H1 (cell line): ENCODE measurements around the gene LRCH1. TPM values are rescaled to one million over a fixed set of nuclear protein-coding genes. Genes with fewer than 3 reads are reported as not detected.
A peak's percentile ranks its signal among the peaks of the same experiment; 100 is the strongest.

Experiments
- CTCF ChIA-PET: fragments of 300-600 bp; sonication (Branson Sonifier 250); formaldehyde crosslinking; loops from one replicate; lab custom pipeline; 2021; ENCODE audit not compliant: partially characterized antibody; lab: Charles Lee
- POLR2A ChIA-PET: fragments of 300-600 bp; sonication (Branson Sonifier 250); formaldehyde crosslinking; loops from one replicate; lab custom pipeline; 2021; ENCODE audit warnings: inconsistent platforms; ENCODE audit not compliant: partially characterized antibody; lab: Charles Lee
- DNase-seq, 2 experiments: peaks; one replicate each; pipeline versions ENCODE4 v3.0.0 to v3.0.0-alpha.2; 2010 to 2022; ENCODE audit warnings: low spot score in 2 of 2, low read depth in 1 of 2, mixed read lengths in 1 of 2
- FAIRE-seq: peaks from 2 replicates; lab custom pipeline; 2011; peaks lifted over from hg19 to GRCh38; lab: Jason Lieb, UNC
- H2AFZ ChIP-seq: 2 replicates; pipeline ENCODE4 v1.8.1; 2012; ENCODE audit warnings: low read length, inconsistent platforms
- H2AK5ac ChIP-seq: 2 replicates; pipeline ENCODE4 v1.6.1; 2013; ENCODE audit warnings: low read depth, low read length
- H2BK120ac ChIP-seq: replicated peaks from 2 replicates; pipeline ENCODE3; 2013; ENCODE audit warnings: low read depth, low read length, inconsistent platforms
- H2BK12ac ChIP-seq: 2 replicates; pipeline ENCODE4 v1.6.1; 2013; ENCODE audit warnings: low read depth, low read length
- H2BK15ac ChIP-seq: 2 replicates; pipeline ENCODE4 v1.6.1; 2013; ENCODE audit warnings: low read length
- H2BK20ac ChIP-seq: 2 replicates; pipeline ENCODE4 v1.6.1; 2013; ENCODE audit warnings: low read length
- H2BK5ac ChIP-seq: 2 replicates; pipeline ENCODE4 v1.6.1; 2013; ENCODE audit warnings: low read depth, low read length
- H3K14ac ChIP-seq: 2 replicates; pipeline ENCODE4 v1.6.1; 2013; ENCODE audit warnings: inconsistent platforms; ENCODE audit not compliant: insufficient read length
- H3K18ac ChIP-seq: 2 replicates; pipeline ENCODE4 v1.6.1; 2013; ENCODE audit warnings: low read length; ENCODE audit errors: extremely low read depth
- H3K23ac ChIP-seq: 2 replicates; pipeline ENCODE4 v1.6.1; 2013; ENCODE audit warnings: inconsistent platforms; ENCODE audit not compliant: insufficient read length
- H3K23me2 ChIP-seq: 2 replicates; pipeline ENCODE4 v1.6.1; 2013; ENCODE audit warnings: low read depth, low read length
- H3K27ac ChIP-seq: 2 replicates; pipeline ENCODE4 v1.6.1; 2011; ENCODE audit warnings: low read depth, low read length, inconsistent platforms
- H3K27me3 ChIP-seq, 4 experiments: replicated peaks in 1 of 4; 1 replicate in 1 of 4; 2 replicates in 3 of 4; pipeline versions ENCODE4 v1.6.1 to v1.8.1; 2011 to 2013; ENCODE audit warnings: low read length in 3 of 4, mild to moderate bottlenecking in 3 of 4, inconsistent platforms in 2 of 4, mixed read lengths in 2 of 4, moderate library complexity in 1 of 4; ENCODE audit not compliant: control insufficient read depth in 3 of 4, insufficient read depth in 3 of 4; ENCODE audit errors: extremely low read depth in 1 of 4
- H3K36me3 ChIP-seq, 4 experiments: 2 replicates each; pipeline versions ENCODE4 v1.6.1 to v1.8.1; 2011 to 2013; ENCODE audit warnings: mild to moderate bottlenecking in 4 of 4, low read length in 3 of 4, moderate library complexity in 2 of 4, control low read depth in 1 of 4, inconsistent platforms in 1 of 4; ENCODE audit not compliant: insufficient read depth in 4 of 4, control insufficient read depth in 2 of 4
- H3K4ac ChIP-seq: replicated peaks from 2 replicates; pipeline ENCODE3; 2013; ENCODE audit warnings: low read length, low read depth, mixed read lengths, inconsistent platforms; ENCODE audit not compliant: insufficient read length
- H3K4me1 ChIP-seq, 4 experiments: replicated peaks in 1 of 4; 1 replicate in 1 of 4; 2 replicates in 3 of 4; pipeline versions ENCODE4 v1.6.1 to v1.8.1; 2011 to 2013; ENCODE audit warnings: low read length in 3 of 4, inconsistent platforms in 2 of 4, mixed read lengths in 1 of 4; ENCODE audit not compliant: insufficient read depth in 4 of 4, control insufficient read depth in 3 of 4
- H3K4me2 ChIP-seq, 2 experiments: 2 replicates each; pipeline versions ENCODE4 v1.6.1 to v1.8.1; 2011 to 2013; ENCODE audit warnings: low read depth in 2 of 2, low read length in 2 of 2, control low read depth in 1 of 2, inconsistent platforms in 1 of 2, mild to moderate bottlenecking in 1 of 2; ENCODE audit not compliant: insufficient read depth in 1 of 2
- H3K4me3 ChIP-seq, 4 experiments: fragments of 200-600, 300-600 bp in 1 of 4; sonication (generic), shearing (Covaris generic), sonication (Bioruptor Twin) in 1 of 4; 2 replicates each; pipeline versions ENCODE4 v1.5.1 to v1.8.1; 2011 to 2016; ENCODE audit warnings: low read length in 4 of 4, low read depth in 3 of 4, control low read depth in 2 of 4, inconsistent platforms in 2 of 4, mild to moderate bottlenecking in 2 of 4, mixed read lengths in 1 of 4, moderate library complexity in 1 of 4; ENCODE audit not compliant: insufficient read depth in 2 of 4; ENCODE audit errors: extremely low read depth in 1 of 4
- H3K56ac ChIP-seq: replicated peaks from 2 replicates; pipeline ENCODE3; 2013; ENCODE audit warnings: low read depth, mild to moderate bottlenecking, mixed read lengths, low read length, inconsistent platforms; ENCODE audit not compliant: insufficient read length
- H3K79me1 ChIP-seq: 2 replicates; pipeline ENCODE4 v1.6.1; 2013; ENCODE audit warnings: low read depth, low read length, control low read depth
- H3K79me2 ChIP-seq, 2 experiments: 2 replicates each; pipeline versions ENCODE4 v1.6.1 to v1.8.1; 2012 to 2013; ENCODE audit warnings: low read length in 2 of 2, mild to moderate bottlenecking in 2 of 2, inconsistent platforms in 1 of 2; ENCODE audit not compliant: insufficient read depth in 2 of 2, control insufficient read depth in 1 of 2
- H3K9ac ChIP-seq, 4 experiments: replicated peaks in 1 of 4; 1 replicate in 1 of 4; 2 replicates in 3 of 4; pipeline versions ENCODE4 v1.6.1 to v1.8.1; 2011 to 2013; ENCODE audit warnings: low read depth in 3 of 4, low read length in 3 of 4, control low read depth in 2 of 4, mild to moderate bottlenecking in 2 of 4, moderate library complexity in 2 of 4, inconsistent platforms in 1 of 4; ENCODE audit errors: extremely low read depth in 1 of 4
- H3K9me3 ChIP-seq, 2 experiments: 2 replicates each; pipeline versions ENCODE4 v1.6.1 to v1.8.1; 2012 to 2013; ENCODE audit warnings: mild to moderate bottlenecking in 2 of 2, moderate library complexity in 2 of 2, control low read depth in 1 of 2, inconsistent platforms in 1 of 2, low read depth in 1 of 2, low read length in 1 of 2, mixed read lengths in 1 of 2; ENCODE audit not compliant: insufficient read depth in 2 of 2
- H4K20me1 ChIP-seq, 2 experiments: replicated peaks in 1 of 2; 2 replicates each; pipeline versions ENCODE3 to v1.8.1; 2011 to 2013; ENCODE audit warnings: inconsistent platforms in 2 of 2, low read length in 2 of 2, mild to moderate bottlenecking in 1 of 2; ENCODE audit not compliant: insufficient read depth in 2 of 2, control insufficient read depth in 1 of 2
- H4K5ac ChIP-seq: 2 replicates; pipeline ENCODE4 v1.6.1; 2013; ENCODE audit warnings: low read length, low read depth, mixed read lengths, inconsistent platforms; ENCODE audit not compliant: insufficient read length
- H4K8ac ChIP-seq: 2 replicates; pipeline ENCODE4 v1.8.0; 2013; ENCODE audit warnings: mild to moderate bottlenecking, moderate library complexity, low read length, inconsistent platforms; ENCODE audit not compliant: insufficient read depth; ENCODE audit errors: extremely low read depth
- H4K91ac ChIP-seq: replicated peaks from 2 replicates; pipeline ENCODE3; 2013; ENCODE audit warnings: low read length, mixed read lengths, inconsistent platforms; ENCODE audit not compliant: insufficient read length
- BRCA1 ChIP-seq: IDR thresholded peaks from 2 replicates; pipeline ENCODE4 v1.6.1; 2012; ENCODE audit warnings: low read depth, low read length, improper control_type of control experiment
- HDAC2 ChIP-seq, 2 experiments: fragments of 300-600 bp in 1 of 2; sonication (generic) in 1 of 2; IDR thresholded peaks; 2 replicates each; pipeline ENCODE4 v1.6.1; 2011 to 2012; ENCODE audit warnings: low read depth in 2 of 2, low read length in 2 of 2, mild to moderate bottlenecking in 2 of 2, moderate library complexity in 2 of 2, borderline replicate concordance in 1 of 2, inconsistent platforms in 1 of 2
- JUND ChIP-seq: IDR thresholded peaks from 2 replicates; pipeline ENCODE4 v1.6.1; 2011; ENCODE audit warnings: mild to moderate bottlenecking, improper control_type of control experiment, low read length
- KDM5A ChIP-seq: fragments of 200-600 bp; IDR thresholded peaks from 2 replicates; pipeline ENCODE4 v1.7.1; 2012; ENCODE audit warnings: mild to moderate bottlenecking, low read length, inconsistent platforms, mixed read lengths
- MAFK ChIP-seq: IDR thresholded peaks from 2 replicates; pipeline ENCODE4 v1.6.1; 2012; ENCODE audit warnings: low read depth, mild to moderate bottlenecking, improper control_type of control experiment, low read length
- NANOG ChIP-seq: IDR thresholded peaks from 2 replicates; pipeline ENCODE4 v1.6.1; 2011; ENCODE audit warnings: low read length, low read depth, mild to moderate bottlenecking, inconsistent platforms; ENCODE audit not compliant: insufficient read depth, poor library complexity, severe bottlenecking
- POU5F1 ChIP-seq: IDR thresholded peaks from 2 replicates; pipeline ENCODE4 v1.6.1; 2011; ENCODE audit warnings: low read depth, mild to moderate bottlenecking, low read length, moderate library complexity
- RFX5 ChIP-seq: IDR thresholded peaks from 2 replicates; pipeline ENCODE4 v1.6.1; 2011; ENCODE audit warnings: low read depth, low read length, improper control_type of control experiment, borderline replicate concordance
- SUZ12 ChIP-seq: fragments of 200-600 bp; sonication (generic); IDR thresholded peaks from 2 replicates; pipeline ENCODE4 v1.6.1; 2012; ENCODE audit warnings: mild to moderate bottlenecking, inconsistent platforms, low read length, moderate library complexity, mixed read lengths
- WGBS, 2 experiments: shearing (Covaris generic) in 1 of 2; methylation state at CpG; one replicate each; pipeline versions ENCODE4 v1.1.6 to v1.1.7; 2013 to 2015; ENCODE audit warnings: low lambda C conversion rate in 2 of 2, mixed read lengths in 2 of 2, inconsistent platforms in 1 of 2, low coverage in 1 of 2, missing lambda C conversion rate in 1 of 2; ENCODE audit not compliant: insufficient replicate concordance in 2 of 2, insufficient coverage in 1 of 2, insufficient read length in 1 of 2; ENCODE audit errors: extremely low coverage in 1 of 2, missing lambda C conversion rate in 1 of 2; 5-methylcytosine and 5-hydroxymethylcytosine counted together
- polyA plus RNA-seq, 7 experiments: library from polyadenylated mRNA; depleted of rRNA in 3 of 7; stranded (reverse) in 5 of 7; unstranded in 2 of 7; fragments of >200 nt in 5 of 7; fragments of 200-250 nt in 2 of 7; gene quantifications; 1 replicate in 5 of 7; 2 replicates in 1 of 7; 4 replicates in 1 of 7; pipeline versions ENCODE4 v1.2.1 to v1.2.3, GENCODE V29; 2011 to 2013; ENCODE audit warnings: missing spikeins in 2 of 7, mixed read lengths in 2 of 7
- total RNA-seq: library from RNA; stranded (reverse); fragmentation: NEBNext Ultra II Directional; extraction: Animal tissue kit (Norgen Biotek cat#: 25700); gene quantifications from 2 replicates; pipeline ENCODE4 v1.2.1, GENCODE V29; 2021
- TF ChIP-seq, protein P1 (sequence below): IDR thresholded peaks from 2 replicates; pipeline ENCODE4 v1.6.1; 2012; ENCODE audit warnings: inconsistent platforms

Gene LRCH1
- total and polyA plus RNA-seq, 2 of the 8 experiments (the other 6 are each of a cell fraction or from before 2014, with no cell fraction given): 3.0 to 10.1 TPM

DNA sequence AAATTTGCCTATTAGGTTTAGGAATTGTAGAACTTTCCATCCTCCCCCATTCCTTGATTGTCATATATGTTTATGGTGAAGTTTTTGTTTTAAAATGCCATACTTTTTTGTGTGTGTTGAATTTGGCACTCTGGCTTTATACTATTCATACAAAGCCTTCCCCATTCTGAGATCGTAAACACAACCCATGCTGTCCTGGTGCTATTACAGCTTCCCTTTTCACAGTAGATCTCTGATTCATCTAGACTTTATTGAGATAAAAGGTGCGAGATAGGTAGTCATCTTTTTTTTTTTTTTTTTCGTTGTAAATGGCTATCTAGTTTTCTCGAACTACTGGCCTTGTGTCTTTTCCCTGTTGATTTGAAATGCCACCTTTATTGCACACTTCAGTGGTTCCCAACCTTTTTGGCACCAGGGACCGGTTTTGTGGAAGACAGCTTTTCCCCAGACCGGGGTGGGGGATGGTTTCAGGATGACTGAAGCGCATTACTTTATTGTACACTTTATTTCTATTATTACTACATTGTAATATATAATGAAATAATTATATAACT is 94.6 kb downstream of the LRCH1 start:
- Histone ChIP-seq H2BK20ac (no peak overlapping the region), H2AK5ac (no peak overlapping the region), H2BK120ac (no peak overlapping the region), H3K27me3 (no peaks in the 10 kb centered on the region), H3K9me3 (no peaks in the 10 kb centered on the region), H2BK15ac (no peak overlapping the region), H3K27ac (no peak overlapping the region), H2AFZ (no peak overlapping the region), H3K9ac (no peak overlapping the region), H4K8ac (no peak overlapping the region), H2BK5ac (no peak overlapping the region), H3K79me1 (no peaks in the 10 kb centered on the region), H3K79me2 (peaks cover 0 to 15% of the 10 kb centered on the region in 2 experiments; a peak in 2 of 4 replicates), H4K5ac (no peak overlapping the region), H3K23me2 (no peaks in the 10 kb centered on the region), H3K4ac (no peak overlapping the region), H3K4me3 (no peak overlapping the region), H3K56ac (no peak overlapping the region), H2BK12ac (no peak overlapping the region), H3K23ac (no peak overlapping the region), H4K20me1 (peaks cover 0 to 3% of the 10 kb centered on the region in 2 experiments), H3K4me1 (peaks cover 0 to 5% (median 2%) of the 10 kb centered on the region in 4 experiments; a peak in 1 of 7 replicates), H3K4me2 (no peak overlapping the region), H3K18ac (no peak overlapping the region), H3K14ac (no peak overlapping the region), H4K91ac (no peak overlapping the region), H3K36me3 (no peaks in the 10 kb centered on the region)
- FAIRE-seq (peak; percentile 42), DNase-seq (no peak)
- TF ChIP-seq MAFK (no peak), BRCA1 (no peak), POU5F1 (no peak), NANOG (no peak), JUND (no peak), RFX5 (no peak), HDAC2 (IDR thresholded peaks at IDR 0.05; ENCODE audit: borderline replicate concordance in 1 of 2, low read depth in 2 of 2, low read length in 2 of 2) (no peak), SUZ12 (no peak), KDM5A (no peak)
- TF ChIP-seq, protein P1, sequence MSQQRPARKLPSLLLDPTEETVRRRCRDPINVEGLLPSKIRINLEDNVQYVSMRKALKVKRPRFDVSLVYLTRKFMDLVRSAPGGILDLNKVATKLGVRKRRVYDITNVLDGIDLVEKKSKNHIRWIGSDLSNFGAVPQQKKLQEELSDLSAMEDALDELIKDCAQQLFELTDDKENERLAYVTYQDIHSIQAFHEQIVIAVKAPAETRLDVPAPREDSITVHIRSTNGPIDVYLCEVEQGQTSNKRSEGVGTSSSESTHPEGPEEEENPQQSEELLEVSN: no peak
- ChIA-PET POLR2A (no interaction called here), CTCF (no interaction called here)
- 79% methylated on average over 6 of the region's 7 CpGs; no CpG with 5 or more reads in 1 of the 2 experiments for WGBS, 2 experiments
